ENCODE results near the gene TUBB2B.
"Not testable (repeated sequence)": the region's sequence is repeated elsewhere in the genome, so short reads cannot be mapped to it uniquely, and the experiment has no call there.

Gene TUBB2B

GRCh38 chr6:3245216-3245615 is 17.8 kb upstream of the TUBB2B start:
- no peaks in the 10 kb centered on the region for H3K9me3 ChIP-seq (ENCODE audit: control insufficient read depth in 2 of 2, low read length in 2 of 2)
- H3K27me3 ChIP-seq (ENCODE audit: control insufficient read depth in 2 of 2, insufficient read depth in 2 of 2, low read length in 2 of 2), result peaks cover 3 to 5% of the 10 kb centered on the region in 2 donors
- H3K36me3 ChIP-seq (ENCODE audit: control insufficient read depth in 2 of 2, insufficient read depth in 2 of 2, low read length in 2 of 2), result no peaks in the 10 kb centered on the region
- H3K4me1 ChIP-seq (ENCODE audit: control insufficient read depth in 2 of 2, insufficient read depth in 2 of 2, low read length in 2 of 2), result peaks cover 6 to 9% of the 10 kb centered on the region in 2 donors
- no peak overlapping the region for H3K27ac ChIP-seq (ENCODE audit: low read depth in 2 of 2, low read length in 2 of 2)
- H3K9ac ChIP-seq (ENCODE audit: low read depth in 1 of 2, low read length in 2 of 2), result no peak overlapping the region
- no peak overlapping the region for H3K4me3 ChIP-seq (ENCODE audit: low read length in 2 of 2)

DNA sequence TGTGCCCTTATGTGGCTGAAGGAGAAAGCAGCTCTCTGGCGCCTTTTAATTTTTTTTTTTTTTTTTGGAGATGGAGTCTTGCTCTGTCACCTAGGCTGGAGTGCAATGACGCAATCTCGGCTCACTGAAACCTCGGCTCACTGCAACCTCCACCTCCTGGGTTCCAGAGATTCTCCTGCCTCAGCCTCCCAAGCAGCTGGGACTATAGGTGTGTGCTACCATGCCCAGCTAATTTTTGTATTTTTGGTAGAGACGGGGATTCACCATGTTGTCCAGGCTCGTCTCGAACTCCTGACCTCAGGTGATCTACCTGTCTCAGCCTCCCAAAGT is 17.3 kb upstream of the TUBB2B start:
- not testable (repeated sequence) for H3K36me3 ChIP-seq (ENCODE audit: control insufficient read depth in 2 of 2, insufficient read depth in 2 of 2, low read length in 2 of 2); H3K4me3 ChIP-seq (ENCODE audit: low read length in 2 of 2); H3K9ac ChIP-seq (ENCODE audit: low read depth in 1 of 2, low read length in 2 of 2); H3K27me3 ChIP-seq (ENCODE audit: control insufficient read depth in 2 of 2, insufficient read depth in 2 of 2, low read length in 2 of 2); H3K27ac ChIP-seq (ENCODE audit: low read depth in 2 of 2, low read length in 2 of 2); H3K9me3 ChIP-seq (ENCODE audit: control insufficient read depth in 2 of 2, low read length in 2 of 2); H3K4me1 ChIP-seq (ENCODE audit: control insufficient read depth in 2 of 2, insufficient read depth in 2 of 2, low read length in 2 of 2)

DNA sequence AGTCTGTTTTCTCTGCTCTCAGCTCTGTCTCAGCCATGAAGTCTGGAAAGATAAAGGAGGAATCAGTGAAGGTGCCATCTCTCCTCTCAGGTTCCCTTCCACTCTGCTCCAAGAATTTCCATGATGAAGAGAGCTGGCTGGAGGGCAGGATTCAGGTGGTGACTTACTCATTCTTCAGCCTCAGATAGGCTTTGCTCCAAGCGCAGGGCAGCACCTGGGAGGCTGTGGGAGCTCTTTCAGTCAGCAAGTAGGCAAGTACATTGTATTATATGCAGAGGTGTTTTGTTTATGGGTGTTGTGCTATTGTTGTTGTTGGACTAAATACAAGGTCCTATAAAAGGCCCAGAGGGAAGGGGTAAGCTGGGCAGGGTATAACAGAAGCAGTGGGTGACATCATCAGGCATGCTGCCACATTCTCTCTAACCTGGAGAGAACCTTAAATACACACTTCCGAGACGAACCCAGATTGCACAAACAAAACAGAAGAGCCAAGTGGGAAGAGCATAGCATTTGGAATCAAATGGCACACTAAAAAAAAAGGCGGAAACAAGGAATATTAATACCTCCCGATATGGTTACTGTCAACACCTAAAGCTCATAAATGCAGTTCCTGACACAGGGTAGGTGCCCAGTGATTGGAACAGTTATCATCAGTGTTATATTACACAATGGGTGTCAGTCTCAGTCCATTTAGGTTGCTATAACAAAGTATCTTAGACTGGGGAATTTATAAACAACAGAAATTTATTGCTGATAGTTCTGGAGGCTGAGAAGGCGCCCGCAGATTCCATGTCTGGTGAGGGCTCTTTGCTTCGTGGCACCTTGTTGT is 16.8 kb upstream of the TUBB2B start:
- H3K4me3 ChIP-seq (ENCODE audit: low read length in 2 of 2), result no peak overlapping the region
- H3K9me3 ChIP-seq (ENCODE audit: control insufficient read depth in 2 of 2, low read length in 2 of 2), result no peaks in the 10 kb centered on the region
- H3K9ac ChIP-seq (ENCODE audit: low read depth in 1 of 2, low read length in 2 of 2), result no peak overlapping the region
- no peaks in the 10 kb centered on the region for H3K36me3 ChIP-seq (ENCODE audit: control insufficient read depth in 2 of 2, insufficient read depth in 2 of 2, low read length in 2 of 2)
- H3K4me1 ChIP-seq (ENCODE audit: control insufficient read depth in 2 of 2, insufficient read depth in 2 of 2, low read length in 2 of 2), result peaks cover 6 to 9% of the 10 kb centered on the region in 2 donors
- H3K27me3 ChIP-seq (ENCODE audit: control insufficient read depth in 2 of 2, insufficient read depth in 2 of 2, low read length in 2 of 2), result peaks cover 3 to 5% of the 10 kb centered on the region in 2 donors
- H3K27ac ChIP-seq (ENCODE audit: low read depth in 2 of 2, low read length in 2 of 2), result no peak overlapping the region

- no peaks in the 10 kb centered on the region for H3K36me3 ChIP-seq (ENCODE audit: control insufficient read depth in 2 of 2, insufficient read depth in 2 of 2, low read length in 2 of 2)
- H3K27ac ChIP-seq (ENCODE audit: low read depth in 2 of 2, low read length in 2 of 2), result no peak overlapping the region
- peaks cover 1 to 5% of the 10 kb centered on the region in 2 donors for H3K4me1 ChIP-seq (ENCODE audit: control insufficient read depth in 2 of 2, insufficient read depth in 2 of 2, low read length in 2 of 2)
- no peaks in the 10 kb centered on the region for H3K9me3 ChIP-seq (ENCODE audit: control insufficient read depth in 2 of 2, low read length in 2 of 2)
- H3K4me3 ChIP-seq (ENCODE audit: low read length in 2 of 2), result no peak overlapping the region
- H3K27me3 ChIP-seq (ENCODE audit: control insufficient read depth in 2 of 2, insufficient read depth in 2 of 2, low read length in 2 of 2), result peaks cover 5% of the 10 kb centered on the region in 2 donors
- H3K9ac ChIP-seq (ENCODE audit: low read depth in 1 of 2, low read length in 2 of 2), result no peak overlapping the region
Observed at GRCh38 chr6:3242768-3243167, 15.3 kb upstream of the TUBB2B start.

GRCh38 chr6:3241745-3242144 is 14.3 kb upstream of the TUBB2B start:
- H3K4me3 ChIP-seq (ENCODE audit: low read length in 2 of 2); H3K36me3 ChIP-seq (ENCODE audit: control insufficient read depth in 2 of 2, insufficient read depth in 2 of 2, low read length in 2 of 2); H3K9me3 ChIP-seq (ENCODE audit: control insufficient read depth in 2 of 2, low read length in 2 of 2); H3K27ac ChIP-seq (ENCODE audit: low read depth in 2 of 2, low read length in 2 of 2); H3K27me3 ChIP-seq (ENCODE audit: control insufficient read depth in 2 of 2, insufficient read depth in 2 of 2, low read length in 2 of 2); H3K4me1 ChIP-seq (ENCODE audit: control insufficient read depth in 2 of 2, insufficient read depth in 2 of 2, low read length in 2 of 2); H3K9ac ChIP-seq (ENCODE audit: low read depth in 1 of 2, low read length in 2 of 2): not testable (repeated sequence)

- H3K27me3 ChIP-seq (ENCODE audit: control insufficient read depth in 2 of 2, insufficient read depth in 2 of 2, low read length in 2 of 2), result peaks cover 2 to 7% of the 10 kb centered on the region in 2 donors
- no peak overlapping the region for H3K9ac ChIP-seq (ENCODE audit: low read depth in 1 of 2, low read length in 2 of 2)
- H3K9me3 ChIP-seq (ENCODE audit: control insufficient read depth in 2 of 2, low read length in 2 of 2), result no peaks in the 10 kb centered on the region
- no peaks in the 10 kb centered on the region for H3K4me1 ChIP-seq (ENCODE audit: control insufficient read depth in 2 of 2, insufficient read depth in 2 of 2, low read length in 2 of 2)
- H3K36me3 ChIP-seq (ENCODE audit: control insufficient read depth in 2 of 2, insufficient read depth in 2 of 2, low read length in 2 of 2), result no peaks in the 10 kb centered on the region
- no peak overlapping the region for H3K27ac ChIP-seq (ENCODE audit: low read depth in 2 of 2, low read length in 2 of 2)
- H3K4me3 ChIP-seq (ENCODE audit: low read length in 2 of 2), result no peak overlapping the region
Observed at GRCh38 chr6:3240595-3240994, 13.1 kb upstream of the TUBB2B start.

GRCh38 chr6:3239110-3239830 is 11.8 kb upstream of the TUBB2B start:
- Histone ChIP-seq H3K36me3 (ENCODE audit: control insufficient read depth in 2 of 2, insufficient read depth in 2 of 2, low read length in 2 of 2) (no peaks in the 10 kb centered on the region), H3K27ac (ENCODE audit: low read depth in 2 of 2, low read length in 2 of 2) (no peak overlapping the region), H3K27me3 (ENCODE audit: control insufficient read depth in 2 of 2, insufficient read depth in 2 of 2, low read length in 2 of 2) (peaks cover 3 to 10% of the 10 kb centered on the region in 2 donors), H3K4me1 (ENCODE audit: control insufficient read depth in 2 of 2, insufficient read depth in 2 of 2, low read length in 2 of 2) (no peaks in the 10 kb centered on the region), H3K9ac (ENCODE audit: low read depth in 1 of 2, low read length in 2 of 2) (no peak overlapping the region), H3K9me3 (ENCODE audit: control insufficient read depth in 2 of 2, low read length in 2 of 2) (no peaks in the 10 kb centered on the region), H3K4me3 (ENCODE audit: low read length in 2 of 2) (no peak overlapping the region)

GRCh38 chr6:3237761-3238662 is 10.6 kb upstream of the TUBB2B start:
- H3K4me1 ChIP-seq (ENCODE audit: control insufficient read depth in 2 of 2, insufficient read depth in 2 of 2, low read length in 2 of 2), result no peaks in the 10 kb centered on the region
- H3K4me3 ChIP-seq (ENCODE audit: low read length in 2 of 2), result no peak overlapping the region
- no peak overlapping the region for H3K27ac ChIP-seq (ENCODE audit: low read depth in 2 of 2, low read length in 2 of 2)
- peaks cover 12 to 15% of the 10 kb centered on the region in 2 donors for H3K27me3 ChIP-seq (ENCODE audit: control insufficient read depth in 2 of 2, insufficient read depth in 2 of 2, low read length in 2 of 2)
- no peaks in the 10 kb centered on the region for H3K36me3 ChIP-seq (ENCODE audit: control insufficient read depth in 2 of 2, insufficient read depth in 2 of 2, low read length in 2 of 2)
- H3K9ac ChIP-seq (ENCODE audit: low read depth in 1 of 2, low read length in 2 of 2), result no peak overlapping the region
- no peaks in the 10 kb centered on the region for H3K9me3 ChIP-seq (ENCODE audit: control insufficient read depth in 2 of 2, low read length in 2 of 2)

GRCh38 chr6:3236005-3236404 is 8.6 kb upstream of the TUBB2B start:
- no peak overlapping the region for H3K27ac ChIP-seq (ENCODE audit: low read depth in 2 of 2, low read length in 2 of 2)
- peaks cover 30 to 34% of the 10 kb centered on the region in 2 donors for H3K27me3 ChIP-seq (ENCODE audit: control insufficient read depth in 2 of 2, insufficient read depth in 2 of 2, low read length in 2 of 2)
- no peak overlapping the region for H3K4me3 ChIP-seq (ENCODE audit: low read length in 2 of 2)
- peaks cover 8 to 11% of the 10 kb centered on the region in 2 donors for H3K4me1 ChIP-seq (ENCODE audit: control insufficient read depth in 2 of 2, insufficient read depth in 2 of 2, low read length in 2 of 2)
- no peaks in the 10 kb centered on the region for H3K36me3 ChIP-seq (ENCODE audit: control insufficient read depth in 2 of 2, insufficient read depth in 2 of 2, low read length in 2 of 2)
- H3K9me3 ChIP-seq (ENCODE audit: control insufficient read depth in 2 of 2, low read length in 2 of 2), result no peaks in the 10 kb centered on the region
- H3K9ac ChIP-seq (ENCODE audit: low read depth in 1 of 2, low read length in 2 of 2), result no peak overlapping the region

GRCh38 chr6:3235486-3235885 is 8.0 kb upstream of the TUBB2B start:
- H3K4me1 ChIP-seq (ENCODE audit: control insufficient read depth in 2 of 2, insufficient read depth in 2 of 2, low read length in 2 of 2), result peaks cover 8 to 14% of the 10 kb centered on the region in 2 donors
- no peak overlapping the region for H3K9ac ChIP-seq (ENCODE audit: low read depth in 1 of 2, low read length in 2 of 2)
- H3K4me3 ChIP-seq (ENCODE audit: low read length in 2 of 2), result no peak overlapping the region
- H3K27ac ChIP-seq (ENCODE audit: low read depth in 2 of 2, low read length in 2 of 2), result no peak overlapping the region
- H3K36me3 ChIP-seq (ENCODE audit: control insufficient read depth in 2 of 2, insufficient read depth in 2 of 2, low read length in 2 of 2), result no peaks in the 10 kb centered on the region
- H3K27me3 ChIP-seq (ENCODE audit: control insufficient read depth in 2 of 2, insufficient read depth in 2 of 2, low read length in 2 of 2), result peaks cover 35 to 39% of the 10 kb centered on the region in 2 donors
- H3K9me3 ChIP-seq (ENCODE audit: control insufficient read depth in 2 of 2, low read length in 2 of 2), result no peaks in the 10 kb centered on the region

Measured in mucosa of rectum (tissue), 2 donors.